Neural cell (in vitro differentiated cells): Measurements from ENCODE around the gene PDE7B.

Experiments
- EZH2 ChIP-seq: fragments of 200-600, 300-800 bp; shearing (Covaris generic), sonication (generic); IDR thresholded peaks from 2 replicates; pipeline ENCODE4 v1.6.1; 2014; ENCODE audit warnings: antibody characterized with exemption, low read length, borderline replicate concordance, mild to moderate bottlenecking; ENCODE audit not compliant: insufficient read depth, poor library complexity, severe bottlenecking
- TF ChIP-seq, protein P1 (sequence below): fragments of 450-650 bp; IDR thresholded peaks from 2 replicates; pipeline ENCODE4 v1.5.1; 2014; ENCODE audit warnings: antibody characterized with exemption, mild to moderate bottlenecking, moderate library complexity; ENCODE audit not compliant: poor library complexity, severe bottlenecking

DNA sequence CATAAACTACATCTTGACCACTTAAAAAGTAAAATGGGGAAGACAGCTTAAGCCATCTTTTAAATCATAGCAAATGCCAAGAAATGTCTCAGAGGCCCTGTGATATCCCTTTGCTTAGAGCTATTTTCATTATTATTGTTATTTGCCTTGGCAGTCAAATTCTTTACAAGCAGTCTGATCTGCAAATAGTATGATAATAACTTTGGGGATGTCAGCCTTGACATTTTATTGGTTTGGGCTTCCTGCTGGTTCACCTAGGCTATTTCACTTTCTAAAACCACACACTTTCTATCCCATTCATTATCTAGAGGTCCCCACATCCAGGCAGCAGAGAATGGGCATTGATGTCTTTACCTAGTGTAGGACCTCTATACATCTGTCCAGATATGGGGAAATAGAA lies 125.1 kb downstream of the PDE7B start:
- TF ChIP-seq EZH2 = no peak
- TF ChIP-seq, protein P1, sequence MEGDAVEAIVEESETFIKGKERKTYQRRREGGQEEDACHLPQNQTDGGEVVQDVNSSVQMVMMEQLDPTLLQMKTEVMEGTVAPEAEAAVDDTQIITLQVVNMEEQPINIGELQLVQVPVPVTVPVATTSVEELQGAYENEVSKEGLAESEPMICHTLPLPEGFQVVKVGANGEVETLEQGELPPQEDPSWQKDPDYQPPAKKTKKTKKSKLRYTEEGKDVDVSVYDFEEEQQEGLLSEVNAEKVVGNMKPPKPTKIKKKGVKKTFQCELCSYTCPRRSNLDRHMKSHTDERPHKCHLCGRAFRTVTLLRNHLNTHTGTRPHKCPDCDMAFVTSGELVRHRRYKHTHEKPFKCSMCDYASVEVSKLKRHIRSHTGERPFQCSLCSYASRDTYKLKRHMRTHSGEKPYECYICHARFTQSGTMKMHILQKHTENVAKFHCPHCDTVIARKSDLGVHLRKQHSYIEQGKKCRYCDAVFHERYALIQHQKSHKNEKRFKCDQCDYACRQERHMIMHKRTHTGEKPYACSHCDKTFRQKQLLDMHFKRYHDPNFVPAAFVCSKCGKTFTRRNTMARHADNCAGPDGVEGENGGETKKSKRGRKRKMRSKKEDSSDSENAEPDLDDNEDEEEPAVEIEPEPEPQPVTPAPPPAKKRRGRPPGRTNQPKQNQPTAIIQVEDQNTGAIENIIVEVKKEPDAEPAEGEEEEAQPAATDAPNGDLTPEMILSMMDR = no peak
